ENCODE data around the gene DNPH1.

DNPH1 gene

GRCh38 chr6:43211955-43212354, 17.3 kb downstream of the DNPH1 start:
- DNase-seq (ENCODE audit: low read depth): no peak

- DNase-seq (ENCODE audit: low read depth): no peak
Observed at GRCh38 chr6:43207286-43207685, 22.0 kb downstream of the DNPH1 start.

GRCh38 chr6:43205849-43206248, 23.4 kb downstream of the DNPH1 start:
- no peak for DNase-seq (ENCODE audit: low read depth)

- no peak for DNase-seq (ENCODE audit: low read depth)
Observed at GRCh38 chr6:43204271-43205105, 24.8 kb downstream of the DNPH1 start.

GRCh38 chr6:43203718-43204095, 25.6 kb downstream of the DNPH1 start:
- DNase-seq (ENCODE audit: low read depth): no peak

- no peak for DNase-seq (ENCODE audit: low read depth)
Observed at GRCh38 chr6:43203029-43203717, 26.1 kb downstream of the DNPH1 start.

- no peak for DNase-seq (ENCODE audit: low read depth)
Observed at GRCh38 chr6:43202451-43202850, 26.8 kb downstream of the DNPH1 start.

GRCh38 chr6:43200541-43200940, 28.7 kb downstream of the DNPH1 start:
- DNase-seq (ENCODE audit: low read depth): no peak

GRCh38 chr6:43199912-43200311, 29.4 kb downstream of the DNPH1 start:
- no peak for DNase-seq (ENCODE audit: low read depth)

- DNase-seq (ENCODE audit: low read depth): no peak
Observed at GRCh38 chr6:43196337-43196736, 32.9 kb downstream of the DNPH1 start.

GRCh38 chr6:43193929-43194328, 35.4 kb downstream of the DNPH1 start:
- DNase-seq (ENCODE audit: low read depth): no peak

GRCh38 chr6:43192911-43193310, 36.4 kb downstream of the DNPH1 start:
- DNase-seq (ENCODE audit: low read depth): no peak

GRCh38 chr6:43189776-43190304, 39.4 kb downstream of the DNPH1 start:
- no peak for DNase-seq (ENCODE audit: low read depth)

GRCh38 chr6:43188426-43188825, 40.9 kb downstream of the DNPH1 start:
- DNase-seq (ENCODE audit: low read depth): no peak

GRCh38 chr6:43187821-43188220, 41.5 kb downstream of the DNPH1 start:
- DNase-seq (ENCODE audit: low read depth): no peak

GRCh38 chr6:43186706-43187105, 42.6 kb downstream of the DNPH1 start:
- DNase-seq (ENCODE audit: low read depth): no peak

- no peak for DNase-seq (ENCODE audit: low read depth)
Observed at GRCh38 chr6:43186019-43186418, 43.3 kb downstream of the DNPH1 start.

GRCh38 chr6:43185391-43185985, 43.8 kb downstream of the DNPH1 start:
- no peak for DNase-seq (ENCODE audit: low read depth)

- DNase-seq (ENCODE audit: low read depth): no peak
Observed at GRCh38 chr6:43184268-43184985, 44.9 kb downstream of the DNPH1 start.

GRCh38 chr6:43183441-43183840, 45.8 kb downstream of the DNPH1 start:
- DNase-seq (ENCODE audit: low read depth): no peak

GRCh38 chr6:43181942-43182860, 47.1 kb downstream of the DNPH1 start, which contains the start of gene CUL9:
Gene CUL9 (plus strand): TSS chr6:43182196. CDS start chr6:43184311, 2,115 bp downstream.
- DNase-seq (ENCODE audit: low read depth): no peak

Measured in GM04503 (cell line).